Smooth muscle cell (in vitro differentiated cells): ENCODE data around the gene DZIP1L. TPM values are rescaled to one million over a fixed set of nuclear protein-coding genes. Genes with fewer than 3 reads are reported as not detected.
A peak's percentile ranks its signal among the peaks of the same experiment; 100 is the strongest.

Source experiments
- DNase-seq: peaks from one replicate; lab custom pipeline; 2025; ENCODE audit not compliant: unreplicated experiment; lab: John Stamatoyannopoulos, UW
- H2AFZ ChIP-seq: fragments of 200-600 bp; sonication (generic); 2 replicates; pipeline ENCODE4 v1.6.0; 2016; ENCODE audit warnings: antibody characterized with exemption, low read depth, mild to moderate bottlenecking
- H3F3A ChIP-seq: fragments of 200-600 bp; sonication (generic); 2 replicates; pipeline ENCODE4 v1.6.0; 2017; ENCODE audit warnings: antibody characterized with exemption, low read depth
- H3K27ac ChIP-seq: fragments of 200-600 bp; sonication (generic); 2 replicates; pipeline ENCODE4 v1.5.1; 2016; ENCODE audit warnings: low read depth, mild to moderate bottlenecking
- H3K27me3 ChIP-seq: fragments of 200-600 bp; sonication (generic); 2 replicates; pipeline ENCODE4 v1.6.1; 2016; ENCODE audit warnings: low read depth, mild to moderate bottlenecking
- H3K36me3 ChIP-seq: fragments of 200-600 bp; sonication (generic); 2 replicates; pipeline ENCODE4 v1.5.1; 2016; ENCODE audit warnings: low read depth
- H3K4me1 ChIP-seq: fragments of 200-600 bp; sonication (generic); 2 replicates; pipeline ENCODE4 v1.5.1; 2016; ENCODE audit warnings: low read depth
- H3K4me2 ChIP-seq: fragments of 200-600 bp; sonication (generic); 2 replicates; pipeline ENCODE4 v1.6.0; 2016; ENCODE audit warnings: mild to moderate bottlenecking
- H3K4me3 ChIP-seq: fragments of 200-600 bp; sonication (generic); 2 replicates; pipeline ENCODE4 v1.5.1; 2016; ENCODE audit warnings: mild to moderate bottlenecking
- H3K79me2 ChIP-seq: fragments of 200-600 bp; sonication (generic); 2 replicates; pipeline ENCODE4 v1.6.0; 2016; ENCODE audit warnings: low read depth, mild to moderate bottlenecking
- H3K9ac ChIP-seq: fragments of 200-600 bp; sonication (generic); 2 replicates; pipeline ENCODE4 v1.6.0; 2016; ENCODE audit warnings: low read depth
- H3K9me3 ChIP-seq: fragments of 200-600 bp; sonication (generic); replicated peaks from 2 replicates; pipeline ENCODE4 v1.5.1; 2016; ENCODE audit warnings: low read depth
- H4K20me1 ChIP-seq: fragments of 200-600 bp; sonication (generic); 2 replicates; pipeline ENCODE4 v1.6.0; 2016; ENCODE audit warnings: low read depth
- WGBS: methylation state at CpG from one replicate; pipeline ENCODE4 v1.1.7; 2016; ENCODE audit warnings: low lambda C conversion rate; 5-methylcytosine and 5-hydroxymethylcytosine counted together
- polyA plus RNA-seq: library from polyadenylated mRNA; unstranded; fragments of >200 nt; fragmentation: Nextera tagmentation; extraction: Ambion mirVana; gene quantifications from 2 replicates; pipeline ENCODE4 v1.2.1, GENCODE V29; 2016
- total RNA-seq: library from RNA; depleted of rRNA; stranded (reverse); fragments of >200 nt; gene quantifications from 2 replicates; pipeline ENCODE4 v1.2.3, GENCODE V29; 2014
- TF ChIP-seq, protein P1 (sequence below): fragments of 200-600 bp; sonication (generic); IDR thresholded peaks from 2 replicates; pipeline ENCODE4 v1.5.1; 2017; ENCODE audit warnings: borderline replicate concordance, mild to moderate bottlenecking, antibody characterized with exemption; ENCODE audit not compliant: insufficient read depth, poor library complexity, severe bottlenecking

Gene DZIP1L
- 11.3 and 29.9 TPM in 2 replicates for total RNA-seq
- 7.8 and 12.1 TPM in 2 replicates for polyA plus RNA-seq

DNA sequence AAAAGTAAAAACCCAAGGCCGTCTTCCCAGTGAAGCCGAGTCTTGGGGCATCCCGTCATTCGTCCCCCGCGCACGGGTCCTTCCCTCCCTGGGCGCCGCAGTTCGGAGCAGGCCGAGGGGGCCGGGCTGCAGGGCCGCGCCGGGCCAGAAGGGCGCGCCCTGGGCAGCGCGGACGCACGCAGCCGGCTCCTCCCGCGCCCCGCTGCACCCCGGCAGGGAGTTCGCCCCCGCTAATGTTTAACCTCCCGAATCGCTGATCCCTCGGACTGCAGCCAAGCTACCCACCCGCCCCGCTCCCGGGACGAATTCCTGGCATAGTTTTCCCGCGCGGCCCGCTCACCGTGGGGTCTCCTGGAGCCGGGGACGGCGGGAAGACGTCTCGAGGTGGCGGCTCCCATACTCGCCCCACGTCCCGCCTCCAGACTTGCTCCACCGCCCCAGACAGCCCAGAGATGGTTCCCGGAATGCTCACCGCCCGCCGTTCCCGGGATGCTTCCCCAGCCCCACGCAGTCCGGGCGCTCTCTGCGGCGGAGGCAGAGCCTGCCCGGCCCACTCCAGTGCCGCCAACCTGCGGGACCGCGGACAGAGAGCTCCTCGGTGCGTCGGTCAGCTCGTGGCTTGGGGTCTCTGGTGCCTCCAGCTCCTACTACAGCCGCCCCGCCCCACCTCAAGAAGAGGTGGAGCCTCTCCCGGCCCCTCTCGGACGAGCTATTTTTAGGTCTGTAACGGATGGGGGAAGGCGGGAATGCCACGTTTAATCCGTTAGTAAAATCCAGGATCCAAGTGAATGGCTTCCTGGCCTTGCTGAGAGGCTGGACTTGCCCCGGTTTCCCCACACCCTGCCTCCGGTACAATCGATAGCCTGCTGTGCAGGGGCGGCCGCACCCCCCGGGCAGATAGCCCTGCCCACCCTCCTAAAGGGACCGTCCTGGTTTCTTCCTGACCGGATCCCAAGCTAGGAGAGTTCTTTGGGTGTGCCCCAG, at the start of gene DZIP1L:
TSS of gene DZIP1L (minus strand) at position 621 of the 984 bp plus-strand sequence. CDS start 11,637 bp downstream, outside the sequence.
- DNase-seq, result peak; percentile 83

DNA sequence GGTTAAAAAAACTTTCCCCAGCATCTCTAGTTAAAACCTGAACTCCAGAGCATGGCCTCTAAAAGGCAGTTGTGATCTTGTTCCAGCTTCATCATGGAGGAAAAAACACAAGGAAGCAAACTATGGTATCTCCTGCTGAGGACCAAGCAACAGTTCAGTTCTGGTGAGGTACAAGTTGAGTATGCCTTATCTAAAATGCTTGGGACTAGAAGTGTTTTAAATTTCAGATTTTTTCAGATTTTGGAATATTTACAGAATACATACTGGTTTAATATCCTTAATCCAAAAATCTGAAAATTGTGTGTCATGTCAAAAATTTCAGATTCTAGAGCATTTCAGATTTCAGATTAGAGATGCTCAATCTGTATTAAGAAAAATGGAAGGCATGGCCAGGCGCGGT, 49.7 kb upstream of the DZIP1L start:
- no peak overlapping the region for H3K4me3 ChIP-seq
- H3K36me3 ChIP-seq, result peaks cover 46% of the 10 kb centered on the region
- WGBS, result 98% methylated on average over 2 of the region's 2 CpGs
- no peak overlapping the region for H3K9ac ChIP-seq
- no peaks in the 10 kb centered on the region for H3K4me1 ChIP-seq
- peaks cover 8% of the 10 kb centered on the region for H3F3A ChIP-seq
- H4K20me1 ChIP-seq, result peaks cover 4% of the 10 kb centered on the region
- H3K27ac ChIP-seq, result no peak overlapping the region
- H3K79me2 ChIP-seq, result no peaks in the 10 kb centered on the region
- no peaks in the 10 kb centered on the region for H3K27me3 ChIP-seq
- H3K9me3 ChIP-seq, result no peaks in the 10 kb centered on the region
- TF ChIP-seq, protein P1, sequence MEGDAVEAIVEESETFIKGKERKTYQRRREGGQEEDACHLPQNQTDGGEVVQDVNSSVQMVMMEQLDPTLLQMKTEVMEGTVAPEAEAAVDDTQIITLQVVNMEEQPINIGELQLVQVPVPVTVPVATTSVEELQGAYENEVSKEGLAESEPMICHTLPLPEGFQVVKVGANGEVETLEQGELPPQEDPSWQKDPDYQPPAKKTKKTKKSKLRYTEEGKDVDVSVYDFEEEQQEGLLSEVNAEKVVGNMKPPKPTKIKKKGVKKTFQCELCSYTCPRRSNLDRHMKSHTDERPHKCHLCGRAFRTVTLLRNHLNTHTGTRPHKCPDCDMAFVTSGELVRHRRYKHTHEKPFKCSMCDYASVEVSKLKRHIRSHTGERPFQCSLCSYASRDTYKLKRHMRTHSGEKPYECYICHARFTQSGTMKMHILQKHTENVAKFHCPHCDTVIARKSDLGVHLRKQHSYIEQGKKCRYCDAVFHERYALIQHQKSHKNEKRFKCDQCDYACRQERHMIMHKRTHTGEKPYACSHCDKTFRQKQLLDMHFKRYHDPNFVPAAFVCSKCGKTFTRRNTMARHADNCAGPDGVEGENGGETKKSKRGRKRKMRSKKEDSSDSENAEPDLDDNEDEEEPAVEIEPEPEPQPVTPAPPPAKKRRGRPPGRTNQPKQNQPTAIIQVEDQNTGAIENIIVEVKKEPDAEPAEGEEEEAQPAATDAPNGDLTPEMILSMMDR, result no peak
- no peak for DNase-seq
- no peak overlapping the region for H2AFZ ChIP-seq
- no peak overlapping the region for H3K4me2 ChIP-seq

More for the DNA sequence above, at the start of gene DZIP1L:
- Histone ChIP-seq H4K20me1 (peaks cover 37% of the 10 kb centered on the region), H3K36me3 (no peaks in the 10 kb centered on the region), H3K9me3 (no peaks in the 10 kb centered on the region), H3K79me2 (peaks cover 44% of the 10 kb centered on the region), H2AFZ (peak within 1 kb of the TSS; percentile 83), H3F3A (peaks cover 5% of the 10 kb centered on the region), H3K4me3 (peak within 1 kb of the TSS; percentile 95), H3K27me3 (no peaks in the 10 kb centered on the region), H3K27ac (peak within 1 kb of the TSS; percentile 92), H3K4me1 (peaks cover 19% of the 10 kb centered on the region), H3K4me2 (peak within 1 kb of the TSS; percentile 88), H3K9ac (peak within 1 kb of the TSS; percentile 77)
- TF ChIP-seq, protein P1, result peak; percentile 43
- under 1% methylated on average over 70 of the region's 86 CpGs for WGBS

- no peak overlapping the region for H3K4me3 ChIP-seq
- no peak overlapping the region for H3K4me2 ChIP-seq
- no peaks in the 10 kb centered on the region for H3K9me3 ChIP-seq
- H2AFZ ChIP-seq, result no peak overlapping the region
- no peaks in the 10 kb centered on the region for H3K27me3 ChIP-seq
- peaks cover 5% of the 10 kb centered on the region for H3F3A ChIP-seq
- no peaks in the 10 kb centered on the region for H4K20me1 ChIP-seq
- DNase-seq, result no peak
- H3K36me3 ChIP-seq, result peaks cover 8% of the 10 kb centered on the region
- no peaks in the 10 kb centered on the region for H3K79me2 ChIP-seq
- H3K4me1 ChIP-seq, result no peaks in the 10 kb centered on the region
- H3K9ac ChIP-seq, result no peak overlapping the region
- WGBS, result 98% methylated on average over 4 of the region's 4 CpGs
- no peak overlapping the region for H3K27ac ChIP-seq
- TF ChIP-seq, protein P1, result no peak
Observed at GRCh38 chr3:138157743-138158142, 42.3 kb upstream of the DZIP1L start.
